HG03103 (cell line): Measurements from ENCODE around the gene TAOK3.
"Not testable (repeated sequence)": the region's sequence is repeated elsewhere in the genome, so short reads cannot be mapped to it uniquely, and the experiment has no call there.

ENCODE experiments used
- ATAC-seq: cut with Tn5 transposase; IDR thresholded peaks from one replicate; pipeline ENCODE4 v1.9.1; 2021; ENCODE audit warnings: low read depth; ENCODE audit not compliant: unreplicated experiment

Gene TAOK3

DNA sequence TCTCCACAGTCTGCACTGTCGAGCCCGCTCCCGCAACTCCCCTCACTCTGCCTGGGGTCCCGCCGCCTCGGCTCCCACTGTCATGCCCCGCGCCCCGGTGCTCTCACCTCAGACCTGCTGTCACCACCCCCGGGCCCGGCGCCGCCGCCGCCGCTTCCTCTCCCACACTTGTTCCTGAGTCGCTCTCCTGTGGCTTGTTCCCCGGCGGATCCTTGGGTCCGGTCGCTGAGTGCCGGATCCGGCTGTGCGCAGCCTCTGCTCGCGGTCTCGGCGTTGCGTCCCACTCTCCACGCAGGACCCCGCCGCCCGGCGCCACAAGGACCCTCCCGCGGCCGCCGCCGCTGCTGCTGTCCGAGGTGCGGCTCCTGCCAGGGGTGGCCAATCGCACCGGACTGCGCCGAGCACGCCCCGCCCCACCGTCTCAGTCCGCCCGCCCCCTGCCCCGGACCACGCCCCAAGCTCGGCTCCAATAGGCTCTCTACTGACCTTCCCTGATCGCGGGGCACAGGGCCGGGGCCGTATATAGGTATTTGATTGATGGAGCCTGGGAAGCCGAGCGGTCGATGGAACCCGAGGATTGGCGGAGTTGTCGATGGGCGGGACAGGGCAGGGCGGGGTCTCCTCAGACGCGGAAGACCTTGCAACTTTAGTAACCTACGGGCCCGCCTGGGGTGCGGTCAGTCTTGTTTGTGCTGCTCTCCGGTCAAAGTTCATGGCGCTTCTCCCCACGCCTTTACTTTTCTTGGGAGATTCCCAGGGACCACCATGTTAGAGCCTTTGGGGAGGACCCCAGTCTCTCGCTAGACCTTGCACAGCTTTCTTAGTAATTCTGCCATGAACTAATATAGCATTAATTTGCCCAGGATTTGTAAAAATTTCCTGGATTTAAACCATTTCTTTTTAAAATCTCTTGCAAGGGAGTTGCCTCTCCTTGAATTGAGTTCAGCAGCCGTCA is at the start of gene TAOK3:
TSS of gene TAOK3 (minus strand) at position 367 of the 955 bp plus-strand sequence. CDS start 117,340 bp downstream, outside the sequence.
- peak; percentile 64 for ATAC-seq

- ATAC-seq: no peak
Observed at GRCh38 chr12:118420673-118421072, 48.0 kb upstream of the TAOK3 start.

- no peak for ATAC-seq
Observed at GRCh38 chr12:118418385-118419057, 45.8 kb upstream of the TAOK3 start.

- ATAC-seq: no peak
Observed at GRCh38 chr12:118417942-118418341, 45.2 kb upstream of the TAOK3 start.

DNA sequence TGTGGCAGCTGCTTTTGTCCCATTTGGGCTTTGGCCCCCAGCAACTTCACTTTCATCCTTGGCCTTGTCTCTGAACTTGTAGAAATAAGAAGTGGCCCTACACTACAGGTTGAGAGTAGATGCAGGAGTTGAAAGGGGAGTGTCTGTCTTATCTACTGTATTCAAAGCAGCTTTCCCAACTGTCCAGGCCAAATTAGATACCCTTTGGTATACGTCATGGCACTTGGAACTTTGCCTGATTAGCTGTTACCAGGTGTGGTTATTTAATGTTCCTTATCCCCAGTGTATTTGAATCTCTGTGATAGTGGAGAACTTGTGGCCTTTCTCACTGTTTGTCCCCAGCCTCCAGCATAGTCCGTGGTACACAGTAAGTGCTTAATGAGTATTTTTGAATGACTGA is 37.1 kb upstream of the TAOK3 start:
- no peak for ATAC-seq

GRCh38 chr12:118408241-118408640 is 35.5 kb upstream of the TAOK3 start:
- ATAC-seq: not testable (repeated sequence)

DNA sequence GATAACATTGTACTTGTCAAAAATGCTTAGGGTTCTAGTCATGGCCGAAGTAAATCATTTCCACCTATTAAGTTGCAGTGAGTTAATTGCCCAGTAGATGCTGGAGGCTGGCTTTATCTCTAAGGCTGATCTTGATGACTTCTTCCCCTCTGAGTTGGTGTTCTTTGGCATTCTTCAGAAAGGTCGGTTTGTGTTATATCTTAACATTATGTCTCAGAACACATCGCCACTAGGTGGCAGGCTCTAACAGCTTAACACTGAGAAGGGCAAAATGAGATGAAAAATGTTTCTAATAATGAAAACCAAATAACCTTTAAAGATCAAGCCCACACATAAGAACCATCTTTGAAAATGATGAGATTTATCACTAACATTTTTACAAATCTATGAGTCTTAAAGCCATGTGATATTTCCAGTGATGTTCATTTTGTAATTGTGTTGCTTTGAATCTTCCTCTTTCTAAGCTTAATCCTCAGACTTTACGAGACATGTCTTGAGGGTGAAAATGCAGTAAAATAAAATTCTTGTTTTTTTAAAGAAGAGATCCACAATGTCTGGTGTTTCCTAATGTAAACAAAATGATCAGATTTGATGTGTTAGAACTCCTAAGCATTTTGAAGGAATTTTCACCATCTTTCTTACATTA is 32.3 kb upstream of the TAOK3 start:
- ATAC-seq: peak; percentile 88

GRCh38 chr12:118402251-118402650 is 29.5 kb upstream of the TAOK3 start:
- ATAC-seq: no peak

DNA sequence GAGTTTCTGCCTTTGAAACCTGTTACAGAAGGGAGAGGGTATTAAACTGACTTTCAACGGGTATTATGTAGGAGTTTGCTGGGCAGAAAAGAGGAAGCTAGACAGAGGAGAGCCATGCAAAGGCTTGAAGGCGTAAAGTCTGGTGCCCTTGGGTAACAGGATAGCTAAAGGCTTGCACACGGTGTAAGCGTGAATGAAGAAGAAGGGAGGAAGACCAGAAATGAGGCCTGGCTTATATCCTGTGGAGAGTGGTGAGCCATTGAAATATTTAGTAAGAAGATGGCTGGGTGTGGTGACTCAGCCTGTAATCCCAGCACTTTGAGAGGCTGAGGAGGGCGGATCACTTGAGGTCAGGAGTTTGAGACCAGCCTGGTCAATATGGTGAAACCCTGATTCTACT is 26.2 kb upstream of the TAOK3 start:
- ATAC-seq: no peak

DNA sequence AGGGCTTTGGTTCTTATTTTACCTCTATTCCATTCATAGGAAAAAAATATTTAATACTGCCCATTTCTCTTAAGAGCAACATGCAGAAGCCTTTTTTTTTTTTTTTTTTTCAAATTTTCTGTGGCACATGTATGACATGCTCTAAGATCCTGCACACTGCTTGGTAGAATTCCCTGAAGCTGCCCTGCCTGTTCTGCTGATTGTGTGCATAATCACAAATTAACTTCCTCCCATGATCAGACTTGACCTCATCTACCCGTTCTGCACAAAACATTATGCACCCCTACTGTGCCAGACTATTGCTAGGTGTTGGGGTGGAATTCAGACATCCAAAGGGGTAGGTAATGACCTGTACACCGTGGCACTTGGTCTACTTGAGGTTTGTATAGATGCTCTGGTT is 25.8 kb upstream of the TAOK3 start:
- no peak for ATAC-seq

GRCh38 chr12:118397708-118398440 is 25.2 kb upstream of the TAOK3 start:
- no peak for ATAC-seq

DNA sequence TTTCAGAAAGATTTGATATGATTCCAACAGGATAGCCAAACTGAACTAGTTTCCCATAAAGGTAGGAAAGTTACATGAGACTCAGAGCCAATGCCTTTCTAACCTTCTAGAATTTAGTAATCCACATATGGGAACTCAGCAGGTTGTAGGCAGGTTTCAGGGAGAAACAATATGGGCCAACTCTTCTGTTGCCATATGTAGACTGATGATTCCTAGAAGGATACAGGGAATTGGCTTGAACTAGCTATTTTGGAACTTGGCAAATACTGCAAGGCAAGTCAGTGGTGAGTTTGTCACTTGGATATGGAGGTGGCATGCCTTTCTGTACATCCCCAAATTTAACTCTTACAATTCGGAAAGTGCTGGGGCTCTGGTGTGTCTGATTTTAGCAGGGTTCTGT is 19.1 kb upstream of the TAOK3 start:
- ATAC-seq: no peak

DNA sequence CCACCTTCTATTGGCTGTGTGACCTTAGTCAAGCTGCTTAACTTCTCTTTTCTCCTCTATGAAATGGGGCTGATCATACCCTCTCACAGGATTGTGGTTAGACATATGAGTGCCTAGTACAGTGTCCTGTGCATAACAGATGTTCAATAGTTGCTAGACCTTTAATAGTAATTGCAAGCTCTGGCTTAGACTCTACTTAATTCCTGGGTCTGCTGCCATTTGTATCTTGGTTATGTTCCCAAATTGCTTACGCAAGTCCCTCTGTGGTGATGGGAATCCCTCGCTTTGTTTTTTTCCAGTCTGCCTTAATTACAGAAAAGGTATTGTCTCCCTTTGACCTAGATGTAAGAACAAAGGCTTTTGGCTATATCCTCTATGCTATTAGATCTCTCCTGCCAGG is 18.7 kb upstream of the TAOK3 start:
- no peak for ATAC-seq

GRCh38 chr12:118377884-118378470 is 5.3 kb upstream of the TAOK3 start:
- no peak for ATAC-seq

DNA sequence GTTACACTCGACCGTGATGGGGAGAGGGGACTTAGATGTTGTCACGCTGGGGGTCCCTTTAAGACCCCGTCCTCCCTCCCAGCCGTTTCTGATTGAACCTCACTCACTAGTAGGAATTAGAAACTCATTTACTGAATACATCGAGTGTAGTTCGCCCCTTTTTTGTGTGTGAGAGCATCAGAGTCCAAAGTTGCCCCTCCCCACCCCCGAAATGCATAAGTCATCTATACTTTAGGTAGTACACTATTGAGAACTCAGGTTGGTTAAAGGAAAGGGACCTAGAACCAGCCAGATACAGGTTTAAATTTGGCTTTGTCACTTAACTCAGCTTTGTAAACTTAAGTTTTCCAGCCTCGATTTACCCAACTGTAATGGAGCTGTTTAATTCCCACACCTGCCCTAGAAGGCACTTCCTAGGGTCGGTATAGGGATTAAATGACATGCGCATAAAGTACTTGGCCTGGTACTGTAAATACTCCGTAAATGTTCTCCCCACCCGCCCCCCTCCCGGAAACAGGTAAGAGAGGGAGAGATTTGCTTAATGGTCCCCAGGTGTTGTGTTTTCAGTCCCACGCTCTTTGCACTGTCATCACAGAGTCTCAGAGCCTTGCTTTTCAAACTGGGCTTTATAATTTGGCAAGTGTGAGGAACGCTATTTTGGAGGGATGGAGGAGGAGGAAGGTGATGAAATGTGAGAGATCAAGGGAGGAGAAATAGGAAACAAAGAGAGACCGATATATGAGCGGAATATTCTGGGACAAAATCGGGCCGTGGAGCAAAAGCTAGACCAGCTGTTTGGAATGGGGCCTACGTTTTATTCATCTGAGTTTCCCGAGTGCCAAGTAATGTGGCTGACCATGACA is 4.5 kb upstream of the TAOK3 start:
- ATAC-seq: no peak

- ATAC-seq: no peak
Observed at GRCh38 chr12:118376089-118377020, 3.6 kb upstream of the TAOK3 start, which contains the start of gene SUDS3. SUDS3 (plus strand) TSS chr12:118376555; CDS start chr12:118376692, 137 bp downstream.

DNA sequence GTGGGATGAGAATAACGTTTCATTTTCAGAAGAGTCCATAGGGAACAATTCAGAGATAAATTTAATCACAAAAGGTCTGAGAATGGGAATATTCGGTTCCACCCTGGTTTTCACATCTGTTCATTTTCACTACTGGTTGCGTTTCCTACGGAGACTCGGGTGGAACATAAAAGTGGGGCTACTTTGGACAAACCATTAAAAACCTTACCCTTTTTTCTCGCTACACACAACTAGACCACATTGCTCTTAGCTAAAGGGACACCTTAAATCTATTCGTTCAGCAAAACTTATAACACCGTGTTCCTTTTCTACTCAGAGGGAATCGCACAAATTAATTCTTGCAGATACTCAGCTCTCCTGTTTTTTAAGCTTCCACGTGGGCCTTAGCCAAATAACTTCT is 2.6 kb upstream of the TAOK3 start:
- no peak for ATAC-seq

DNA sequence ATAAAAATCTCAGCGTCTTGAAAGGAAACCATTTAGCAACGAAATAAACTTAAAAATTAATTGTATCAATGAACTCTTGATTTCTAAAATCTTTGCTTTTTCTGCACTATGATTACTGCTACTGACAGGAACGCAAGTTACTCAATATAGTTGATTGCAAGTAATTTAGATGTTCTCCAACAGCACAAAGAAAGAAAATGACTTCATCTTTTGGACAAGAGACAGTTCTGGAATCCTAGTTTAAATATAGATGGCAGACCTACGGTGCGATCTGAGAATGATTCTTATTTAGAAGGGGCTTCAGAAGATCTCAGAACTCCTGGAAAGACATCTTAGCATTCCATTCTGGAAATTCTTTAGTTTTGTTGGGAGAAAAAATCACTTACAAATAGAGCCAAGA is 2.2 kb upstream of the TAOK3 start:
- ATAC-seq: no peak
